Keratinocyte (primary cell): ENCODE results near the gene LGALS7. TPM values are rescaled to one million over a fixed set of nuclear protein-coding genes. Genes with fewer than 3 reads are reported as not detected.
A peak's percentile ranks its signal among the peaks of the same experiment; 100 is the strongest.

ENCODE experiments used
- DNase-seq: peaks from one replicate; pipeline ENCODE4 v3.0.0-alpha.2; 2011; ENCODE audit warnings: low read depth, missing footprints, low spot score
- FAIRE-seq: peaks from 2 replicates; lab custom pipeline; 2011; peaks lifted over from hg19 to GRCh38; lab: Jason Lieb, UNC
- H2AFZ ChIP-seq: 2 replicates; pipeline ENCODE4 v1.6.0; 2012; ENCODE audit warnings: low read length, control low read depth, inconsistent platforms; ENCODE audit not compliant: control insufficient read depth
- H3K27ac ChIP-seq: 2 replicates; pipeline ENCODE4 v1.5.1; 2011; ENCODE audit warnings: low read length; ENCODE audit not compliant: control insufficient read depth, insufficient read depth
- H3K27me3 ChIP-seq: 3 replicates; pipeline ENCODE4 v1.6.0; 2011; ENCODE audit warnings: low read length; ENCODE audit not compliant: control insufficient read depth, insufficient read depth; ENCODE audit errors: extremely low read depth
- H3K36me3 ChIP-seq, 2 experiments: 2 replicates in 1 of 2; 3 replicates in 1 of 2; pipeline ENCODE4 v1.5.1; 2011; ENCODE audit warnings: low read length in 2 of 2, mild to moderate bottlenecking in 1 of 2; ENCODE audit not compliant: control insufficient read depth in 2 of 2, insufficient read depth in 2 of 2; ENCODE audit errors: extremely low read depth in 1 of 2
- H3K4me1 ChIP-seq: 3 replicates; pipeline ENCODE4 v1.5.1; 2011; ENCODE audit warnings: low read length; ENCODE audit not compliant: control insufficient read depth, insufficient read depth; ENCODE audit errors: extremely low read depth
- H3K4me2 ChIP-seq: 3 replicates; pipeline ENCODE4 v1.6.0; 2011; ENCODE audit warnings: low read depth, low read length; ENCODE audit not compliant: control insufficient read depth, insufficient read depth; ENCODE audit errors: extremely low read depth
- H3K4me3 ChIP-seq, 3 experiments: fragments of 200-600 bp in 1 of 3; sonication (generic) in 1 of 3; 2 replicates in 2 of 3; 3 replicates in 1 of 3; pipeline ENCODE4 v1.5.1; 2011 to 2016; ENCODE audit warnings: low read length in 3 of 3, mild to moderate bottlenecking in 3 of 3, control low read depth in 2 of 3, inconsistent platforms in 1 of 3, low read depth in 1 of 3, mixed read lengths in 1 of 3, mixed run types in 1 of 3, moderate library complexity in 1 of 3; ENCODE audit not compliant: control insufficient read depth in 2 of 3, insufficient read depth in 2 of 3; ENCODE audit errors: extremely low read depth in 1 of 3
- H3K79me2 ChIP-seq: 2 replicates; pipeline ENCODE4 v1.6.0; 2012; ENCODE audit warnings: low read length; ENCODE audit not compliant: control insufficient read depth, insufficient read depth
- H3K9ac ChIP-seq: 3 replicates; pipeline ENCODE4 v1.6.0; 2011; ENCODE audit warnings: low read length; ENCODE audit not compliant: control insufficient read depth, insufficient read depth; ENCODE audit errors: extremely low read depth
- H3K9me1 ChIP-seq: 3 replicates; pipeline ENCODE4 v1.6.0; 2011; ENCODE audit warnings: low read length; ENCODE audit not compliant: control insufficient read depth, insufficient read depth; ENCODE audit errors: extremely low read depth
- H3K9me3 ChIP-seq: 2 replicates; pipeline ENCODE4 v1.5.1; 2012; ENCODE audit warnings: low read depth, low read length; ENCODE audit not compliant: control insufficient read depth
- H4K20me1 ChIP-seq: 3 replicates; pipeline ENCODE4 v1.6.0; 2011; ENCODE audit warnings: low read length; ENCODE audit not compliant: control insufficient read depth, insufficient read depth; ENCODE audit errors: extremely low read depth
- EZH2 ChIP-seq: IDR thresholded peaks from one replicate; pipeline ENCODE4 v1.6.1; 2012; ENCODE audit warnings: inconsistent platforms, mild to moderate bottlenecking, low read length, moderate library complexity
- dilution Hi-C: fragments of 300-500 bp; cut with MboI; formaldehyde crosslinking; loops from one replicate; pipeline ENCODE4 v1.7.0; 2020; ENCODE audit warnings: low sequenced_read_pairs; ENCODE audit not compliant: extremely low pct_ligation_motif_present
- polyA plus RNA-seq, 5 experiments: library from polyadenylated mRNA; depleted of rRNA in 3 of 5; stranded (reverse) in 3 of 5; stranded (forward) in 1 of 5; unstranded in 1 of 5; fragments of >200 nt; gene quantifications; 1 replicate in 1 of 5; 2 replicates in 3 of 5; 3 replicates in 1 of 5; pipeline versions ENCODE4 v1.2.1 to v1.2.3, GENCODE V29; 2011 to 2012; ENCODE audit warnings: missing spikeins in 2 of 5, low read depth in 1 of 5, low replicate concordance in 1 of 5
- TF ChIP-seq, protein P1 (sequence below), 3 experiments: IDR thresholded peaks in 1 of 3; conservative IDR thresholded peaks in 1 of 3; optimal IDR thresholded peaks in 1 of 3; 2 replicates in 2 of 3; 3 replicates in 1 of 3; pipeline versions ENCODE3 to v1.5.1; 2011; ENCODE audit warnings: low read length in 3 of 3, mild to moderate bottlenecking in 3 of 3, moderate library complexity in 2 of 3, control low read depth in 1 of 3, inconsistent platforms in 1 of 3; ENCODE audit not compliant: insufficient read depth in 2 of 3; ENCODE audit errors: extremely low read depth in 1 of 3

LGALS7 gene
- polyA plus RNA-seq, 1 donor (not counting 4 experiments of a cell fraction or from before 2014, with no cell fraction given), result 9.1 TPM

DNA sequence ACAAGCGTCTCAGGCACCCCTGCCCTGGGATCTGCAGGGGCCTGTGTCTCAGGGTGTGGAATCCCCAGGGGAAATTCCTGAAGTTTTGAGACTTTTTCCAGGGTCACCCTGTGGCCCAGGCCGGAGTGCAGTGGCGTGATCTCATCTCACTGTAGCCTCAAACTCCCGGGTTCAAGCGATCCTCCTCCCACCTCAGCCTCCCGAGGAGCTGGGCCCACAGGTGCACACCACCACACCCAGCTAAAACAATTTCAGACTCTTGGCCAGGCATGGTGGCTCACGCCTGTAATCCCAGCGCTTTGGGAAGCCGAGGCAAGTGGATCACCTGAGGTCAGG is 33.1 kb downstream of the LGALS7 start:
- Histone ChIP-seq H3K36me3 (no peaks in the 10 kb centered on the region), H3K4me2 (no peak overlapping the region), H3K9me3 (no peaks in the 10 kb centered on the region), H3K9ac (no peak overlapping the region), H3K9me1 (no peaks in the 10 kb centered on the region), H3K79me2 (no peaks in the 10 kb centered on the region), H3K4me3 (no peak overlapping the region), H2AFZ (no peak overlapping the region), H4K20me1 (no peaks in the 10 kb centered on the region), H3K27me3 (no peaks in the 10 kb centered on the region), H3K4me1 (peaks cover 10% of the 10 kb centered on the region), H3K27ac (no peak overlapping the region)
- DNase-seq (no peak), FAIRE-seq (no peak)
- TF ChIP-seq, protein P1, sequence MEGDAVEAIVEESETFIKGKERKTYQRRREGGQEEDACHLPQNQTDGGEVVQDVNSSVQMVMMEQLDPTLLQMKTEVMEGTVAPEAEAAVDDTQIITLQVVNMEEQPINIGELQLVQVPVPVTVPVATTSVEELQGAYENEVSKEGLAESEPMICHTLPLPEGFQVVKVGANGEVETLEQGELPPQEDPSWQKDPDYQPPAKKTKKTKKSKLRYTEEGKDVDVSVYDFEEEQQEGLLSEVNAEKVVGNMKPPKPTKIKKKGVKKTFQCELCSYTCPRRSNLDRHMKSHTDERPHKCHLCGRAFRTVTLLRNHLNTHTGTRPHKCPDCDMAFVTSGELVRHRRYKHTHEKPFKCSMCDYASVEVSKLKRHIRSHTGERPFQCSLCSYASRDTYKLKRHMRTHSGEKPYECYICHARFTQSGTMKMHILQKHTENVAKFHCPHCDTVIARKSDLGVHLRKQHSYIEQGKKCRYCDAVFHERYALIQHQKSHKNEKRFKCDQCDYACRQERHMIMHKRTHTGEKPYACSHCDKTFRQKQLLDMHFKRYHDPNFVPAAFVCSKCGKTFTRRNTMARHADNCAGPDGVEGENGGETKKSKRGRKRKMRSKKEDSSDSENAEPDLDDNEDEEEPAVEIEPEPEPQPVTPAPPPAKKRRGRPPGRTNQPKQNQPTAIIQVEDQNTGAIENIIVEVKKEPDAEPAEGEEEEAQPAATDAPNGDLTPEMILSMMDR (optimal IDR thresholded peaks at IDR 0.05 in 1 of 3, IDR thresholded peaks at IDR 0.05 in 1 of 3, conservative IDR thresholded peaks at IDR 0.05 in 1 of 3; ENCODE audit: extremely low read depth in 1 of 3, insufficient read depth in 2 of 3, low read length in 3 of 3), result no peak
- no peak for TF ChIP-seq EZH2
- dilution Hi-C loops, result no loop called here

DNA sequence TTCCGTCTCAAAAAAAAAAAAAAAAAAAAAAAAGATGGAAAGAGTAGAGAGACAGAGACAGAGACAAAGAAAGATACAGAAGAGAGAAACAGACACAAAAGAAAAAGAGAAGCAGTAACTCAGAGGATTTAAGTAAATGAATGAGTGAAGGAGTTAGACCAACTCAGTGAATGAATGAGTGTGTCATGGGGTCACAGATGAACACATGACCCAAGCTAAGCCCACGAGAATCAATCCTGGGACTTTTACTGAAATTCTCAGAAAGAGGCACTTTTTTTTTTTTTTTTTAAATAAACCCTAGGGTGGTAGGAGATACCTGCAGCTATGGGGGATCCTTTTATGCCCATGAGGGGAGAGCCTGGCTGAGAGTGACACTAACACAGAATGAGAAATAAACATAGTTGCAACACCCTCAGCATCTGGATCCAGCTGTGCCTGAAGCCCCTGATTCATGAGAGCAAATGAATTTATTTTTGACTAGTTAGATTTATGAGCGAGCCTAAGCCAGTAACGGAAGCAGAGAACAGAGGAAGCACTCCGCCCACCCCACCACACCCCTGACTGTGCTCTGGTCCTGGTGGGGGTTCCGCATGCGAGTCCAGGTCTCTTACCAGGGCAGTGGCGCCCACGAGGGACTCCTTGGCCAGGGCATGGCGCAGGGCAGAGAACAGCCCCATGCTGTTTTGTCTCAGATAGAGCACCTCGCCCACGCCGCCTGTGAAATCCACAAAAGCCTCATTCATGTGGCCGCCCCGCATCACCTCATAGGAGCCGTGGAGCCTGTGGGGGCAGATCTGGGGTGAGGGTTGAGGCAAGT is 33.7 kb downstream of the LGALS7 start:
- FAIRE-seq (no peak), DNase-seq (no peak)
- H3K36me3 ChIP-seq, result no peaks in the 10 kb centered on the region
- H3K27me3 ChIP-seq, result no peaks in the 10 kb centered on the region
- H3K27ac ChIP-seq, result no peak overlapping the region
- H4K20me1 ChIP-seq, result no peaks in the 10 kb centered on the region
- peak overlapping the region; percentile 20 for H2AFZ ChIP-seq
- no peaks in the 10 kb centered on the region for H3K9me3 ChIP-seq
- no peak overlapping the region for H3K9ac ChIP-seq
- H3K4me2 ChIP-seq, result peak overlapping the region; percentile 45
- H3K79me2 ChIP-seq, result no peaks in the 10 kb centered on the region
- H3K9me1 ChIP-seq, result no peaks in the 10 kb centered on the region
- no peak for TF ChIP-seq EZH2
- TF ChIP-seq, protein P1 (optimal IDR thresholded peaks at IDR 0.05 in 1 of 3, IDR thresholded peaks at IDR 0.05 in 1 of 3, conservative IDR thresholded peaks at IDR 0.05 in 1 of 3; ENCODE audit: extremely low read depth in 1 of 3, insufficient read depth in 2 of 3, low read length in 3 of 3), result no peak
- H3K4me1 ChIP-seq, result peaks cover 15% of the 10 kb centered on the region
- dilution Hi-C loops, result no loop called here
- peak overlapping the region in 1 of 3 experiments; percentile 20 for H3K4me3 ChIP-seq
